HG03139 (cell line): ENCODE results near the gene IFI27L2.

Experiments used
- ATAC-seq: cut with Tn5 transposase; IDR thresholded peaks from one replicate; pipeline ENCODE4 v1.9.1; 2021; ENCODE audit not compliant: unreplicated experiment

The IFI27L2 gene

DNA sequence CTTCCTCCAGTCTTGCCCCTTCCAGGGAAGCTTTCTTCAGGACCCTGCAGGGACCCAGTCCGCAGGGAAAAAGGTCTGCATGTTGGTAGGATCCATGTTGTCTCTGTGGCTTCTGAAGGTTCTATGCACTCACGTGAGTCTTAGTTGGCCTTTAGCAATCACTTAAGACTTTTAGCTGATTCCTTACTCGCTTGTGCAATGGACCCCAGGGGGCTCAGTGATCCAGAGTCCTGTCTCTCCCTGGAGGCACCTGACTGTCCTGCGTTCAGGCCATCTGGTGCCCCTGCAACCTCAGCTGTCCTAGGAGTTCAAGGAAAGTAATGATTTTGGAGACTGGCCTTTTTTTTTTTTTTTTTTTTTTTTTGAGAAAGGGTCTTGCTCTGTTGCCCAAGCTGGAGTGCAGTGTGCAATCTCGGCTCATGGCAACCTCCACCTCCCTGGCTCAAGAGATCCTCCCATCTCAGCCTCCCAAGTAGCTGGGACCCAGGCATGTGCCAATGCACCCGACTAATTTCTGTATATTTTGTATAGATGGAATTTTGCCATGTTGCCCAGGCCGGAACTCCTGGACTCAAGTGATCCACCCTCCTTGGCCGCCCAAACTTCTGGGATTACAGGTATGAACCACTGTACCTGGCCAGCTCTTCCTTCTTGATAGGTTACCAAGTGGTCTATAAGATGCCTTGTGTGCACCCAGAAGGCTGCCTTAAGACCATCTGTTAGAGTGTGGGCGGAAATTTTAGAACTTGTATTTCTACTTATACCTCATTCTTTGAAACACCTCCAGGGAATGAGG, 4.6 kb downstream of the IFI27L2 start:
- ATAC-seq: no peak

DNA sequence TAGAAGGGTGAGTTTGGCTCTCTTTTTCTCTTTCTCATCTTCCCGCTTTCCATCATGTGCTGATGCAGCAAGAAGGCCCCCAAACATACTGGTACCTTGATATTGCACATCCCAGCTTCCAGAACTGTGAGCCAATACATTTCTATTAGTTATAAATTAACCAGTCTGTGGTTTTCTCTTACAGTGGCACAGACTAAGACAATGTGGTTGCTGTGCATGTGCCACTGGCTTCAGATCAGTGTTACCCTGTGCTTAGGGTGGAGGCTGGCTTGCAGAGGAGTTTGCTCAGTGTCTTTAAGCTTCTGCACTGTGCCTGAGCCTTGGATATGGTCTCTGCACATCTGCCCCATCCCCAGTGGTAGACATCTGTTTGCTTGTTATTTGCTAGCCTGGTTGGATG, 5.5 kb downstream of the IFI27L2 start:
- no peak for ATAC-seq

- no peak for ATAC-seq
Measured at GRCh38 chr14:94123296-94123695, 6.1 kb downstream of the IFI27L2 start.

DNA sequence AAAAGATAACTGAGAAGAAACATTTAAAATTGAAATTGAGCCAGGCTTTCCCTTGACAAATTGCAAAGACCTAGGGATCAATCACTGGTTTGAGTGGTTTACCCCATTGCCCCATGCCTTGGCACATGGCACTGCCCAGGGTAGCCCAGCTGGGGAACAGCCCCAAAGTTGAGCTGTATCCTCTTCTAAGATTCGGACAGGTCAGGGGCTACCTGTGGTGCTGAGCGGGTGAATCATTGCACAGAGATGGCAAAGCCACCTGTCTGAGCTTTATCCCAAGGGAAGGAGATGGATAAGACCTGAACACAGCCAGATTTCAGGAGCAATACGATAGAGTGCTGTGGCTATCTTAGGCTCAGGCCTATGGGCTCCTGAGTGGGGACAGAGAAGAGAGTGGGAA, 7.0 kb downstream of the IFI27L2 start:
- no peak for ATAC-seq

DNA sequence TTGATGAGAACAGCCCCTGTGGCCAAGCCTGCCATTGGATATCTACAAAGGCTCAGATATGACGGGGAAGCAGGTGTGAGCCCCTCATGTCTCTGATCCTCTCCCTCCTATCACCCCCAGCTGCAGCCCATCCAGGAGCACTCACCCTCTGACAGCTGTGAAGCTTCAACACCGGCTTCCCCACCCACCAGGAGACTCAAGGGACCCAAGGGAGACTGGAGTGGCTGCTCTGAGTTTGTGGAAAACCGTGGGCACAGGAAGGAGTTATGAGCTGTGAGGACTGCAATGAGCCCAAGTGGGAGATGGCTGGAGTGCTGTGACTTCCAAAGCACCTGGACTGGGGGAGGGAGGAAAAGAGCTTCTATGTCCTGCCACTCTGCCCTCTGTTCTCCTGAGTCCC, 7.9 kb downstream of the IFI27L2 start:
- ATAC-seq: no peak

DNA sequence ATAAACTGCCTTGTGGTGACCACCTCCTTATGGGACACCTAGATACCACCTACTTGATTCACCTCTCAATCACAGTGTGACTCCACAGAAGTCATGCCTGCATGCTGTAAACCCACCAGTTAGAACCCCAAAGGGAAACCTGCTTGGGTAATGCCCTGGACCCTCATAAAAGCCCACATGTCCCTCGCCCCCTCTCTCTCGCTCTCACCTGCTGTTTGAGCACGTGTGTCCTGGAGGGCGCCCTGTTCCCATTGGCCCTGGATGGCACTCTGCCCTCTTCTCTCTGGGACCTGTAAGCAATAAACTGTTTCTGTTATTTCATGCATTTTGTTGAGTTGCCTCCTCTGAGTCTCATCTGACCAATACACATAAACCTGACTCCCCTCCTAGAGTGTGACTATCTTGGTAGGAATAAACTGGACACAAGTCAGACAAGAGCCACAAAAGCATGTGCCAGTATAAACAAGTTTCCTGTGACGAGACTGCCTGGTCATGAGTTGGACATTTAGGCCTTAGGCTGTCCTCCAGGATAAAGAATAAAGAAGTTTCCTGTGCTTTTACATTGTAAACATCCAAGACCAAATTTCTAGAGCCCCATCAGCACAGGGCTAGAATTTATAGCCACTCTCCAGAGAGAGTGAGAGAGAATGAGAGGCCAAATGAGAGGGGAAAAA, 8.6 kb downstream of the IFI27L2 start:
- ATAC-seq: no peak

DNA sequence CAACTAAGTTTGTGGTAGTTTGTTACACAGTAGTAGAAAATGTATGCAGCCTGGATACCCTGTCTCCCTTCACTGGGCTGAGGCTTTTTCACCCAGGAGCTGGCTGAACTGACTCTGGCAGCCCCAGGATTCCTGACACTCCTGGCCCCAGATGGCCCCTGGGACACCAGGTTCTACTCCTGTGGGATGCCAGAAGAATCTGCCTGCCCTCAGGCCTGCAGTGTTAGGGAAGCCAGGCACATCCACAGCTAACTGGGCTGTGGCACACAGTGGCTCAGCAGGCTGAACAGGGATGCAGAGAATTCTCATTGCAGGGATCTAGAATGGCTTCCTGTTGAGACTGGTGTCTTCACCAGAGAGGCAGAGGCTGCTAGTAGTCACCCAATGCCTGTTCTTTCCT, 10.3 kb downstream of the IFI27L2 start:
- ATAC-seq: no peak

- no peak for ATAC-seq
Measured at GRCh38 chr14:94117856-94118255, 11.5 kb downstream of the IFI27L2 start.

DNA sequence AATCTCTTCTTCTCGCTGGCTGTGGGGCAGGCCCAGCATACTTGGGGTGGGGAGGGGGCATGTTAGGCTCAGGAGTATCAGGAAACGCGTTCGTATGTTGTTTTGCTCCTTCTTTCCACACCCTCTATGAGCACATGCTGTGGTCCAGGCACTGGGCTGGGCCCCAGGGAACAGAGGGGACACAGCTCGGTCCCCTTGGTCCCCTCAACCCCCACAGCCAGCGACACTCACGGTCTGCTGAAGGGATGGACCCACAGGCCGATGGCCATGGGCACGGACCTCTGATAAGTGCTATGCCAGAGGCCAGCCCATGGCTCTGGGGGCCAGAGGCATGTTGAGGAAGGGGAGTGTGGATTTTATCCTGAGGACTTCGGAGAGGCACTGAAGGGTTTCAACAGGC, 12.7 kb downstream of the IFI27L2 start:
- ATAC-seq: no peak

- no peak for ATAC-seq
Measured at GRCh38 chr14:94115631-94116030, 13.8 kb downstream of the IFI27L2 start.

DNA sequence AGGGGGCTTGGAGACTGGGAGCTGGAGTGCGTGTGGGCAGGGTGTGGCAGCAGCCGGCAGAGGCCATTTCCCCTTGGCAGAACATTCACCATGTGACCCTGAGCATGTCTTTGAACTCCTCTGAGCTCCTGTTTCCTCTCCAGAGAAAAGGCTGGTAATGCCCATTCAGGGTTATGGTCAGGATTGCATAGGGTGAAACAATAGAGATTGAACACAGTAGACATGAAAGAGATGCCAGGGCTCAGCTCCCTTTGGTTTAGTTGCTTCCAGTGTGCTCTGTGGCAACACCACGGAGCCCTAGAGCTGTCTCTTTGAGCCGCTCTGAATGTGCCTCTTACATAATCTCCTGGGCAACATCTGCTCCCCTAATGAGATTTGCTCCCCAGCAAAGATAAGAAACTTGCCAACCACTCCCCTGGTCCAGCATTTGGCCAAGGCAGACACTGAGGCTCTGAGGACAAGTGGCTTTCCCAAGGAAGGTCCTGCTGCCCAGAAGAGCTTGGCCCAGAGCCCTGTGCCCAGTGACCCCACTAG, 14.3 kb downstream of the IFI27L2 start:
- no peak for ATAC-seq

GRCh38 chr14:94114589-94115057, 14.8 kb downstream of the IFI27L2 start:
- no peak for ATAC-seq

DNA sequence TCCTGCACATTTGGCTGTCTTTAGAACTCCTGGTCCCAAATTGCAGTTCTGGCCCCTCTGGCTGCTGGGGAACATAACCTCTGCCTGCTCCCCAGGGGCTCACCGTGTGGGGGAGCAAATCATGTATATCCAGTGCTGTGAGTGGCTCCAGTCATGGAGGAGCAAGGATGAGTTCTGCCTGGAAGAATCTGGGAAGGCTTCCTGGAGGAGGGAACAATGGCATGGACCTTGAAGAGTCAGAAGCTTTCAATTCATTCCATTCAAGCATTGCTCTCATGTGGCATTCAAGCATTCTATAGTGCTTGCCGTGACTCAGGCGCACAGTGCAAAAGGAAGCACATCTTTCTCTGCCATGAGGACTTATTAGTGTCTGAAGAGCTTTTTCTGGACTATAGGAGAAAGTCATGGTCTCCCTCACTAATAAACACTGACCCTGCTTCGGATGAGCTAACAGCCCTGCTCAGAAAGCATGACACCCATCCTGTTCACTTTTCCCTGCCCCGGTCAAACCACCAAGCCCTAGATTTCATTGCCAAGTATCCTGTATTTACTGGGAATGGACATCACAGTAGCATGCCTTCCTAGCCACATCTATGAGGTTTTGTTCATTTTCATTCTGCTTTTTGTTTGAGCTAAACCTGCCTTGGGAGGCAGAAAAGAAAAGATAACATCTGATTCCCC, 15.4 kb downstream of the IFI27L2 start:
- no peak for ATAC-seq

GRCh38 chr14:94113490-94113889, 15.9 kb downstream of the IFI27L2 start:
- no peak for ATAC-seq

DNA sequence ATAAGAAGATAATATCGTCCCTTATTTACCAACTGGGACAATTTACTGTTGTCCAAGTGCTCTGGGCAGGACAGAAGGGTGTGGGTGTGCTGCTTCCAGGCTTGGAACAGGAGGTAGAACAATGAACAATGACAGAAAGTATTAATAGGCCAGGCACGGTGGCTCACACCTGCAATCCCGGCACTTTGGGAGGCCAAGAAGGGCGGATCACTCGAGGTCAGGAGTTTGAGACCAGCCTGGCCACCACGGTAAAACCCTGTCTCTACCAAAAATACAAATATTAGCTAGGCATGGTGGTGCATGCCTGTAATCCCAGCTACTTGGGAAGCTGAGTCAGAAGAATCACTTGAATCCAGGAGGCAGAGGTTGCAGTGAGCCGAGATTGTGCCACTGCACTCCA, 16.3 kb downstream of the IFI27L2 start:
- ATAC-seq: no peak

- no peak for ATAC-seq
Measured at GRCh38 chr14:94112513-94113063, 16.8 kb downstream of the IFI27L2 start.

- no peak for ATAC-seq
Measured at GRCh38 chr14:94111276-94112095, 17.9 kb downstream of the IFI27L2 start.

DNA sequence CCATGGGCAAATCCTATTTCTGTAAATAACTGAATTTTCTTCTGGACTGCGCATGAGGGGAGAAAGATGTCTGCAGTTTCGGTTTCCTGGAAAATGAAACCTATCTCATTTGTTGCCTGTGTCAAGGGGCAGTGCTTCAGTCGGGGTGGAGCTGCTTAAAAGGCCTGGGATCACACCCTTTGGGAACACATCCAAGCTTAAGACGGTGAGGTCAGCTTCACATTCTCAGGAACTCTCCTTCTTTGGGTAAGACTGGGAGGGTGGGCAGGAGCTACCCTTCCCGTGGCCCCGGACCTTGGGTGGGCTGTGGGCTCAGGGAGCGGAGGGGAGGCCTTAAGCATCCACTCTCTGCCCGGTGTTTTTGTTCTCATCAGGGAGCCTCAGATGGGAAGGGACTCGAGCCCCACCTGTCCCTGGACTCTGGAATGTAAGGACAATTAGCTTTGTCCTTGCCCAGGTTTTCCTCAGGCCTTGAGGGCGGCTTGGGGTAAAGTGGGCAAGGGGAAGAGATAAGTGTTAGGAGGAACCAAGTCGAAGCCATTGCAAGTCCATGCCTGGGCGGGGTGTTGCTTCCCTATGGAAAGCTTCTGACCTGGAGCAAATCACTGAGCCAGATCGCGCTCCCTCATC, 18.7 kb downstream of the IFI27L2 start, which contains the start of gene IFI27:
IFI27 (plus strand) TSS at position 185 of the 630 bp plus-strand sequence.
- ATAC-seq: no peak

DNA sequence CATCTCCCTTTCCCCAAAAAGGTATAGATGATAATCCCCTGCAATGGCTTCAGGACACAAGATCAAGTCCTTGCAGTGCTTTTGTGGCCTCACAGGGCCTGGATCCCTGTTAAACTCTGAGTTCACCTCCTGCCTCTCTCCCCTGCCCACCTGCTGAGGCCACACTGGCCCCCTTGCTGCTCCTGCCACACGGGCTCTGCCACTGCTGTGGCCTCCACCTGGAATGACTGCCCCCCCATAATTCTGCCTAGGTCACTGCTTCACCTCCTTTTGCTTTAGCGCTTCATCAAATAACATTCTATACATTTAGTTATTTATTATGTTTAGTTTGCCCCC, 19.5 kb downstream of the IFI27L2 start:
- ATAC-seq: no peak

- ATAC-seq: no peak
Measured at GRCh38 chr14:94104731-94105130, 24.7 kb downstream of the IFI27L2 start.
